ENCODE results near the gene C1QL4. TPM values are rescaled to one million over a fixed set of nuclear protein-coding genes. Genes with fewer than 3 reads are reported as not detected.

C1QL4 gene
- total RNA-seq, 2 donors from 2014 or later: not detected

GRCh38 chr12:49357103-49357678 is 20.2 kb upstream of the C1QL4 start:
- intact Hi-C loops (cut with DNase I): loop anchor here (10.0 kb wide), 1 partner anchor 228 kb away; no protein-coding TSS in a partner anchor
- Histone ChIP-seq H3K36me3 (no peaks in the 10 kb centered on the region), H3K9me3 (no peaks in the 10 kb centered on the region), H3K9ac (ENCODE audit: low read depth in 2 of 2, low read length in 2 of 2) (no peak overlapping the region), H3K27ac (no peak overlapping the region), H3K4me1 (no peaks in the 10 kb centered on the region), H3K4me3 (no peak overlapping the region), H3K27me3 (no peaks in the 10 kb centered on the region)
- DNase-seq: no peak
- peak; percentile 19 for TF ChIP-seq CTCF (IDR thresholded peaks at IDR 0.05)

- H3K27me3 ChIP-seq: no peaks in the 10 kb centered on the region
Observed at GRCh38 chr12:49355913-49356312, 18.9 kb upstream of the C1QL4 start.

GRCh38 chr12:49352351-49352750 is 15.4 kb upstream of the C1QL4 start:
- Histone ChIP-seq H3K4me1 (peaks cover 6% of the 10 kb centered on the region), H3K9me3 (no peaks in the 10 kb centered on the region), H3K36me3 (no peaks in the 10 kb centered on the region), H3K4me3 (no peak overlapping the region), H3K9ac (ENCODE audit: low read depth in 2 of 2, low read length in 2 of 2) (no peak overlapping the region), H3K27ac (no peak overlapping the region), H3K27me3 (peaks cover 5% of the 10 kb centered on the region)
- no peak for DNase-seq
- intact Hi-C loops (cut with DNase I): loop anchor here (10.0 kb wide), 1 partner anchor 232 kb away; no protein-coding TSS in a partner anchor
- no peak for TF ChIP-seq CTCF (IDR thresholded peaks at IDR 0.05)

More at GRCh38 chr12:49355913-49356312, 18.9 kb upstream of the C1QL4 start:
- Histone ChIP-seq H3K9me3 (no peaks in the 10 kb centered on the region), H3K36me3 (no peaks in the 10 kb centered on the region), H3K4me1 (no peaks in the 10 kb centered on the region), H3K27ac (no peak overlapping the region), H3K9ac (ENCODE audit: low read depth in 2 of 2, low read length in 2 of 2) (no peak overlapping the region), H3K4me3 (no peak overlapping the region)
- TF ChIP-seq CTCF (IDR thresholded peaks at IDR 0.05): no peak
- no peak for DNase-seq
- intact Hi-C loops (cut with DNase I): loop anchor here (10.0 kb wide), 1 partner anchor 229 kb away; no protein-coding TSS in a partner anchor

GRCh38 chr12:49349266-49349665 is 12.3 kb upstream of the C1QL4 start:
- Histone ChIP-seq H3K9ac (ENCODE audit: low read depth in 2 of 2, low read length in 2 of 2) (no peak overlapping the region), H3K36me3 (no peaks in the 10 kb centered on the region), H3K4me1 (peaks cover 29% of the 10 kb centered on the region), H3K9me3 (no peaks in the 10 kb centered on the region), H3K27ac (no peak overlapping the region), H3K27me3 (peaks cover 35% of the 10 kb centered on the region), H3K4me3 (no peak overlapping the region)
- intact Hi-C loops (cut with DNase I): no loop called here
- TF ChIP-seq CTCF (IDR thresholded peaks at IDR 0.05): no peak
- no peak for DNase-seq

- no peaks in the 10 kb centered on the region for H3K9me3 ChIP-seq
- H3K4me3 ChIP-seq: peak overlapping the region; percentile 38
- TF ChIP-seq CTCF (IDR thresholded peaks at IDR 0.05): no peak
- intact Hi-C loops (cut with DNase I): no loop called here
- H3K27me3 ChIP-seq: peaks cover 40% of the 10 kb centered on the region
- no peaks in the 10 kb centered on the region for H3K36me3 ChIP-seq
- no peak for DNase-seq
- H3K4me1 ChIP-seq: peaks cover 29% of the 10 kb centered on the region
- no peak overlapping the region for H3K9ac ChIP-seq (ENCODE audit: low read depth in 2 of 2, low read length in 2 of 2)
- no peak overlapping the region for H3K27ac ChIP-seq
Observed at GRCh38 chr12:49348781-49349180, 11.8 kb upstream of the C1QL4 start.

Measured in colonic mucosa (tissue), 4 donors.